ENCODE results near the gene BCAR1. TPM values are rescaled to one million over a fixed set of nuclear protein-coding genes. Genes with fewer than 3 reads are reported as not detected.

BCAR1 gene
- total RNA-seq, 1 experiment from 2014 or later, result 95.6 TPM

DNA sequence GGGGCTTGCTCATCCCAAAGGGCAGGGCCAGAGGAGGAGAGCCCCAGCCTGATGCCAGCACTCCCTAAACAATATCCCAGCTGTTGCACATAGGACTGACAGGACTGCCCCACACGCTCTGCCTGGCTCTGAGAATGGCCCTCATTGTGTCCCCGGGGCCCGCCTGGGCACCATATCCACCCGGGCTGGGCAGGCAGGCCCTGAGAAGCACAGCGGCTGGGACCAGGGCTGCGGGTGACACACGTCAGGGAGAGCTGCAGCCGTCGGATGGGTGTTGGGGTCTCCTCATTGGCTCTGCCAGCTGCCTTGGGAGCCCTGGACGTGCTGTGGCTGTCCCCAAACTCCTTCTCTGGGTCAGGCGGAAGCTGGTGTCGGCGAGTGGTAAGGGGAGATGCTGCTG is 4.2 kb downstream of the BCAR1 start:
- no peak overlapping the region for H3K4me3 Mint-ChIP-seq
- H3K9me3 Mint-ChIP-seq, result no peaks in the 10 kb centered on the region
- ChIA-PET POLR2A (interaction anchor here (0.5 to 1.1 kb wide), 2 partner anchors 13 to 26 kb away, joined by 3 to 6 read pairs; no protein-coding TSS in a partner anchor), CTCF (interaction anchor here (1.0 to 4.8 kb wide), 5 partner anchors 13 to 489 kb away, joined by 3 to 44 read pairs (median 3); no protein-coding TSS in a partner anchor)
- H3K27me3 Mint-ChIP-seq (ENCODE audit: low read depth), result no peaks in the 10 kb centered on the region
- no peak for TF ChIP-seq TP53 (CRISPR knock-in tag; IDR thresholded peaks at IDR 0.05)
- TF ChIP-seq, protein P1, sequence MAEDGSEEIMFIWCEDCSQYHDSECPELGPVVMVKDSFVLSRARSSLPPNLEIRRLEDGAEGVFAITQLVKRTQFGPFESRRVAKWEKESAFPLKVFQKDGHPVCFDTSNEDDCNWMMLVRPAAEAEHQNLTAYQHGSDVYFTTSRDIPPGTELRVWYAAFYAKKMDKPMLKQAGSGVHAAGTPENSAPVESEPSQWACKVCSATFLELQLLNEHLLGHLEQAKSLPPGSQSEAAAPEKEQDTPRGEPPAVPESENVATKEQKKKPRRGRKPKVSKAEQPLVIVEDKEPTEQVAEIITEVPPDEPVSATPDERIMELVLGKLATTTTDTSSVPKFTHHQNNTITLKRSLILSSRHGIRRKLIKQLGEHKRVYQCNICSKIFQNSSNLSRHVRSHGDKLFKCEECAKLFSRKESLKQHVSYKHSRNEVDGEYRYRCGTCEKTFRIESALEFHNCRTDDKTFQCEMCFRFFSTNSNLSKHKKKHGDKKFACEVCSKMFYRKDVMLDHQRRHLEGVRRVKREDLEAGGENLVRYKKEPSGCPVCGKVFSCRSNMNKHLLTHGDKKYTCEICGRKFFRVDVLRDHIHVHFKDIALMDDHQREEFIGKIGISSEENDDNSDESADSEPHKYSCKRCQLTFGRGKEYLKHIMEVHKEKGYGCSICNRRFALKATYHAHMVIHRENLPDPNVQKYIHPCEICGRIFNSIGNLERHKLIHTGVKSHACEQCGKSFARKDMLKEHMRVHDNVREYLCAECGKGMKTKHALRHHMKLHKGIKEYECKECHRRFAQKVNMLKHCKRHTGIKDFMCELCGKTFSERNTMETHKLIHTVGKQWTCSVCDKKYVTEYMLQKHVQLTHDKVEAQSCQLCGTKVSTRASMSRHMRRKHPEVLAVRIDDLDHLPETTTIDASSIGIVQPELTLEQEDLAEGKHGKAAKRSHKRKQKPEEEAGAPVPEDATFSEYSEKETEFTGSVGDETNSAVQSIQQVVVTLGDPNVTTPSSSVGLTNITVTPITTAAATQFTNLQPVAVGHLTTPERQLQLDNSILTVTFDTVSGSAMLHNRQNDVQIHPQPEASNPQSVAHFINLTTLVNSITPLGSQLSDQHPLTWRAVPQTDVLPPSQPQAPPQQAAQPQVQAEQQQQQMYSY (CRISPR knock-in tag; IDR thresholded peaks at IDR 0.05), result no peak
- ATAC-seq, result no peak
- H3K4me1 Mint-ChIP-seq, result peaks cover 69% of the 10 kb centered on the region
- peaks cover 13% of the 10 kb centered on the region for H3K36me3 Mint-ChIP-seq
- H3K27ac Mint-ChIP-seq, result peak overlapping the region; percentile 73
- DNase-seq (ENCODE audit: low spot score), result no peak

DNA sequence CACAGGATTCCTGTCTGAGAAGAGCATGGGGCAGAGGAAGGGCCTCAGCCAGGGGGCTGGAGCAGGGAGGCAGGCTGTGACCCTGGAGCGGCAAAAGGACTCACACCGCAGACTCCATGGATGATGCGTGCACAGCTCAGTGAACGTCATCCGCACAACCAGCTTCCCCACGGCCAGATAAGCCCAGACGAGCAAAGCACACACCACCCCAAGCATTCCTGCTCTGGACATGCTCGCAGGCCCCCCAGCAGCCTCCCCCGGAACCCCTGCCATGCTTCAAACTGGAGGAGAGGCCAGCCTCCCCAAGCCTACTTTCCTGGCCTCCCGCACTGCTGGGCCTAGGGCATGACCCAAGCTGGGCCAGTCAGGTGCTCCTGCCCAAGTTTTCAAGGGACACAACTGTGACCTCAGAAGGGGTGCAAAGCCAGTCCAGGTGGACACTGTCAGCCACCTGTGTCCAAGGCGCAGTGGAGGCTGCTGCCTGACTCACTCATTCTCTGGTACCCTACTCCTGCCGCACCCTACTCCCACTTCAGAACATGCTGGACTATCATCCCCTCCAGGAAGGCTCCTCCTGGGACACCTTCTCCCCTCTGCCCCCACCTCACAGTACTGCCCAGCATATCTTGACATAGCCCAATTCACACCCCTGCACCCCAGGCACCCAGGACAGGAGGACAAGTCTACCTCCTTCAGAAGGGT is 4.8 kb downstream of the BCAR1 start:
- Mint-ChIP-seq H3K9me3 (no peaks in the 10 kb centered on the region), H3K4me1 (peaks cover 64% of the 10 kb centered on the region), H3K4me3 (peak overlapping the region; percentile 12; the same call in 1 of the 2 replicates), H3K27ac (peak overlapping the region; percentile 86), H3K27me3 (ENCODE audit: low read depth) (no peaks in the 10 kb centered on the region), H3K36me3 (peaks cover 19% of the 10 kb centered on the region)
- POLR2A ChIA-PET, result interaction anchor here (0.8 to 2.6 kb wide), 3 partner anchors 8 to 20 kb away, joined by 3 to 13 read pairs (median 7); no protein-coding TSS in a partner anchor
- DNase-seq (ENCODE audit: low spot score) (no peak), ATAC-seq (no peak)
- CTCF ChIA-PET, result interaction anchor here (0.7 to 4.8 kb wide), 3 partner anchors 12 to 489 kb away, joined by 3 to 44 read pairs (median 3); no protein-coding TSS in a partner anchor
- TF ChIP-seq, protein P2, sequence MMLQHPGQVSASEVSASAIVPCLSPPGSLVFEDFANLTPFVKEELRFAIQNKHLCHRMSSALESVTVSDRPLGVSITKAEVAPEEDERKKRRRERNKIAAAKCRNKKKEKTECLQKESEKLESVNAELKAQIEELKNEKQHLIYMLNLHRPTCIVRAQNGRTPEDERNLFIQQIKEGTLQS (CRISPR knock-in tag; conservative IDR thresholded peaks at IDR 0.05), result no peak
- no peak for TF ChIP-seq CREB1 (CRISPR knock-in tag; IDR thresholded peaks at IDR 0.05)
- TF ChIP-seq SOX15 (CRISPR knock-in tag; IDR thresholded peaks at IDR 0.05), result no peak
- no peak for TF ChIP-seq TEAD1 (CRISPR knock-in tag; IDR thresholded peaks at IDR 0.05)
- no peak for TF ChIP-seq TEAD4 (CRISPR knock-in tag; IDR thresholded peaks at IDR 0.05)
- no peak for TF ChIP-seq NR3C1 (CRISPR knock-in tag; conservative IDR thresholded peaks at IDR 0.05; ENCODE audit: low read depth)
- TF ChIP-seq ZNF232 (CRISPR knock-in tag; IDR thresholded peaks at IDR 0.05), result no peak
- no peak for TF ChIP-seq PRRX2 (CRISPR knock-in tag; IDR thresholded peaks at IDR 0.05)
- TF ChIP-seq JUN (CRISPR knock-in tag; IDR thresholded peaks at IDR 0.05), result no peak
- TF ChIP-seq, protein P3, sequence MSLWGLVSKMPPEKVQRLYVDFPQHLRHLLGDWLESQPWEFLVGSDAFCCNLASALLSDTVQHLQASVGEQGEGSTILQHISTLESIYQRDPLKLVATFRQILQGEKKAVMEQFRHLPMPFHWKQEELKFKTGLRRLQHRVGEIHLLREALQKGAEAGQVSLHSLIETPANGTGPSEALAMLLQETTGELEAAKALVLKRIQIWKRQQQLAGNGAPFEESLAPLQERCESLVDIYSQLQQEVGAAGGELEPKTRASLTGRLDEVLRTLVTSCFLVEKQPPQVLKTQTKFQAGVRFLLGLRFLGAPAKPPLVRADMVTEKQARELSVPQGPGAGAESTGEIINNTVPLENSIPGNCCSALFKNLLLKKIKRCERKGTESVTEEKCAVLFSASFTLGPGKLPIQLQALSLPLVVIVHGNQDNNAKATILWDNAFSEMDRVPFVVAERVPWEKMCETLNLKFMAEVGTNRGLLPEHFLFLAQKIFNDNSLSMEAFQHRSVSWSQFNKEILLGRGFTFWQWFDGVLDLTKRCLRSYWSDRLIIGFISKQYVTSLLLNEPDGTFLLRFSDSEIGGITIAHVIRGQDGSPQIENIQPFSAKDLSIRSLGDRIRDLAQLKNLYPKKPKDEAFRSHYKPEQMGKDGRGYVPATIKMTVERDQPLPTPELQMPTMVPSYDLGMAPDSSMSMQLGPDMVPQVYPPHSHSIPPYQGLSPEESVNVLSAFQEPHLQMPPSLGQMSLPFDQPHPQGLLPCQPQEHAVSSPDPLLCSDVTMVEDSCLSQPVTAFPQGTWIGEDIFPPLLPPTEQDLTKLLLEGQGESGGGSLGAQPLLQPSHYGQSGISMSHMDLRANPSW (CRISPR knock-in tag; conservative IDR thresholded peaks at IDR 0.05; ENCODE audit: low read depth), result no peak
- no peak for TF ChIP-seq NR1H2 (CRISPR knock-in tag; IDR thresholded peaks at IDR 0.05)
- no peak for TF ChIP-seq SP1 (CRISPR knock-in tag; conservative IDR thresholded peaks at IDR 0.05)
- TF ChIP-seq, protein P1 (CRISPR knock-in tag; IDR thresholded peaks at IDR 0.05), result no peak
- TF ChIP-seq, protein P4, sequence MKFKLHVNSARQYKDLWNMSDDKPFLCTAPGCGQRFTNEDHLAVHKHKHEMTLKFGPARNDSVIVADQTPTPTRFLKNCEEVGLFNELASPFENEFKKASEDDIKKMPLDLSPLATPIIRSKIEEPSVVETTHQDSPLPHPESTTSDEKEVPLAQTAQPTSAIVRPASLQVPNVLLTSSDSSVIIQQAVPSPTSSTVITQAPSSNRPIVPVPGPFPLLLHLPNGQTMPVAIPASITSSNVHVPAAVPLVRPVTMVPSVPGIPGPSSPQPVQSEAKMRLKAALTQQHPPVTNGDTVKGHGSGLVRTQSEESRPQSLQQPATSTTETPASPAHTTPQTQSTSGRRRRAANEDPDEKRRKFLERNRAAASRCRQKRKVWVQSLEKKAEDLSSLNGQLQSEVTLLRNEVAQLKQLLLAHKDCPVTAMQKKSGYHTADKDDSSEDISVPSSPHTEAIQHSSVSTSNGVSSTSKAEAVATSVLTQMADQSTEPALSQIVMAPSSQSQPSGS (CRISPR knock-in tag; IDR thresholded peaks at IDR 0.05; ENCODE audit: borderline replicate concordance, low read depth), result no peak
- TF ChIP-seq RORB (CRISPR knock-in tag; IDR thresholded peaks at IDR 0.05), result no peak
- TF ChIP-seq JAZF1 (CRISPR knock-in tag; IDR thresholded peaks at IDR 0.05), result no peak
- TF ChIP-seq, protein P5, sequence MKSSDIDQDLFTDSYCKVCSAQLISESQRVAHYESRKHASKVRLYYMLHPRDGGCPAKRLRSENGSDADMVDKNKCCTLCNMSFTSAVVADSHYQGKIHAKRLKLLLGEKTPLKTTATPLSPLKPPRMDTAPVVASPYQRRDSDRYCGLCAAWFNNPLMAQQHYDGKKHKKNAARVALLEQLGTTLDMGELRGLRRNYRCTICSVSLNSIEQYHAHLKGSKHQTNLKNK (CRISPR knock-in tag; IDR thresholded peaks at IDR 0.05), result no peak
- TF ChIP-seq, protein P6, sequence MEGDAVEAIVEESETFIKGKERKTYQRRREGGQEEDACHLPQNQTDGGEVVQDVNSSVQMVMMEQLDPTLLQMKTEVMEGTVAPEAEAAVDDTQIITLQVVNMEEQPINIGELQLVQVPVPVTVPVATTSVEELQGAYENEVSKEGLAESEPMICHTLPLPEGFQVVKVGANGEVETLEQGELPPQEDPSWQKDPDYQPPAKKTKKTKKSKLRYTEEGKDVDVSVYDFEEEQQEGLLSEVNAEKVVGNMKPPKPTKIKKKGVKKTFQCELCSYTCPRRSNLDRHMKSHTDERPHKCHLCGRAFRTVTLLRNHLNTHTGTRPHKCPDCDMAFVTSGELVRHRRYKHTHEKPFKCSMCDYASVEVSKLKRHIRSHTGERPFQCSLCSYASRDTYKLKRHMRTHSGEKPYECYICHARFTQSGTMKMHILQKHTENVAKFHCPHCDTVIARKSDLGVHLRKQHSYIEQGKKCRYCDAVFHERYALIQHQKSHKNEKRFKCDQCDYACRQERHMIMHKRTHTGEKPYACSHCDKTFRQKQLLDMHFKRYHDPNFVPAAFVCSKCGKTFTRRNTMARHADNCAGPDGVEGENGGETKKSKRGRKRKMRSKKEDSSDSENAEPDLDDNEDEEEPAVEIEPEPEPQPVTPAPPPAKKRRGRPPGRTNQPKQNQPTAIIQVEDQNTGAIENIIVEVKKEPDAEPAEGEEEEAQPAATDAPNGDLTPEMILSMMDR (IDR thresholded peaks at IDR 0.05), result no peak

Measured in WTC11 (cell line).